GM10248 (cell line): ENCODE measurements around the gene PYGB.
"Not testable (repeated sequence)": the region's sequence is repeated elsewhere in the genome, so short reads cannot be mapped to it uniquely, and the experiment has no call there.

Experiments used
- CTCF ChIA-PET: fragments of 300-600 bp; sonication (Branson Sonifier 250); formaldehyde crosslinking; extraction: SDS; loops from one replicate; lab custom pipeline; 2021; ENCODE audit warnings: antibody characterized with exemption; lab: Yijun Ruan, JAX
- POLR2A ChIA-PET: fragments of 350-650 bp; sonication (Branson Sonifier 250); formaldehyde crosslinking; extraction: SDS; loops from one replicate; lab custom pipeline; 2020; ENCODE audit warnings: antibody characterized with exemption; lab: Yijun Ruan, JAX
- DNase-seq: peaks from one replicate; pipeline ENCODE4 v3.0.0; 2012; ENCODE audit errors: extremely low spot score
- TF ChIP-seq, protein P1 (sequence below): IDR thresholded peaks from 2 replicates; pipeline ENCODE4 v1.5.1; 2012; ENCODE audit warnings: mild to moderate bottlenecking, low read depth; ENCODE audit errors: extremely low read depth, missing control alignments, control extremely low read depth

PYGB gene

DNA sequence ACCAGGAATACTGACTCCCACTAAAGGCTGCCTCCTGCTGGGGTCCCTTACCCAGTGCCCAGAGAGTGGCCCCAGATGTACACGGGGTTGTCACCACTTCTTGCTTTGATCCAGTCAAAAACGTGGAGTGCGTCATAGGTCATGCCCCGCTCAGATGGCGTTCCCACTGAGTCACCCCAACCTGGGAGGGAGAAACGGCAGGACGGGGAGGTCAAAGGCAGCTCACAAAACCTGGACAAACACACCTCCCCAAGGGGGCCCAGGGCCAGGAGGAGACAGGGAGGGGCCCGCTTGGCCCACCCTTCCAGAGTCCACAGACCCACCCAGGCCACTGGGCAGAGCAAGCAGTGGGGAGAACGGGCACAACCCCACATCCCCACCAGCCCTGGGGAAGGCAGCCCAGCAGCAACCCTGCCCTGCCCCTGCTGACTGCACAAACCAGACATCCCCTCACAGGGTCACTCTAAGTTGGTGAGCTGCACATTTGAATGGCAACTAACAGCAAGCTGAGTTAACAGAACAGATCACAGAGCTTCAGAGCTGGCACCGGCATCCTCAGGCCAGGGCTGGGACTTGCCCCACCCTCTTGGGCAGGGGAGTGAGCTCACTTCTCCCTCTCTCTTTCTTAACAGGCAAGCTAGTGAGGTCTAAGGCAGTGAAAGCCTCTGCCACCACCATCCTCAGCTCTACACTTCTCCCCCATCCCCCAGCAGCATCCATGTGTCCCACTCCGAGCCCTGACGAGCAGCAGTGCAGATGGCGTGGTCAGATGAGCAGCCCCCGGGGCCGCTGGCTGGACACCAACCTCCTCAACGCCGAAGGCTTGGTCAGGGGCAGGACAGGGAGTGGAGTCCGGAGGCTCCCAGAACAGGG lies 61.7 kb downstream of the PYGB start:
- ChIA-PET CTCF (interaction anchor here (1.1 to 4.8 kb wide), 3 partner anchors 10 to 89 kb away, joined by 3 to 30 read pairs (median 13); no protein-coding TSS in a partner anchor), POLR2A (no interaction called here)
- no peak for DNase-seq
- TF ChIP-seq, protein P1, sequence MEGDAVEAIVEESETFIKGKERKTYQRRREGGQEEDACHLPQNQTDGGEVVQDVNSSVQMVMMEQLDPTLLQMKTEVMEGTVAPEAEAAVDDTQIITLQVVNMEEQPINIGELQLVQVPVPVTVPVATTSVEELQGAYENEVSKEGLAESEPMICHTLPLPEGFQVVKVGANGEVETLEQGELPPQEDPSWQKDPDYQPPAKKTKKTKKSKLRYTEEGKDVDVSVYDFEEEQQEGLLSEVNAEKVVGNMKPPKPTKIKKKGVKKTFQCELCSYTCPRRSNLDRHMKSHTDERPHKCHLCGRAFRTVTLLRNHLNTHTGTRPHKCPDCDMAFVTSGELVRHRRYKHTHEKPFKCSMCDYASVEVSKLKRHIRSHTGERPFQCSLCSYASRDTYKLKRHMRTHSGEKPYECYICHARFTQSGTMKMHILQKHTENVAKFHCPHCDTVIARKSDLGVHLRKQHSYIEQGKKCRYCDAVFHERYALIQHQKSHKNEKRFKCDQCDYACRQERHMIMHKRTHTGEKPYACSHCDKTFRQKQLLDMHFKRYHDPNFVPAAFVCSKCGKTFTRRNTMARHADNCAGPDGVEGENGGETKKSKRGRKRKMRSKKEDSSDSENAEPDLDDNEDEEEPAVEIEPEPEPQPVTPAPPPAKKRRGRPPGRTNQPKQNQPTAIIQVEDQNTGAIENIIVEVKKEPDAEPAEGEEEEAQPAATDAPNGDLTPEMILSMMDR, result no peak

DNA sequence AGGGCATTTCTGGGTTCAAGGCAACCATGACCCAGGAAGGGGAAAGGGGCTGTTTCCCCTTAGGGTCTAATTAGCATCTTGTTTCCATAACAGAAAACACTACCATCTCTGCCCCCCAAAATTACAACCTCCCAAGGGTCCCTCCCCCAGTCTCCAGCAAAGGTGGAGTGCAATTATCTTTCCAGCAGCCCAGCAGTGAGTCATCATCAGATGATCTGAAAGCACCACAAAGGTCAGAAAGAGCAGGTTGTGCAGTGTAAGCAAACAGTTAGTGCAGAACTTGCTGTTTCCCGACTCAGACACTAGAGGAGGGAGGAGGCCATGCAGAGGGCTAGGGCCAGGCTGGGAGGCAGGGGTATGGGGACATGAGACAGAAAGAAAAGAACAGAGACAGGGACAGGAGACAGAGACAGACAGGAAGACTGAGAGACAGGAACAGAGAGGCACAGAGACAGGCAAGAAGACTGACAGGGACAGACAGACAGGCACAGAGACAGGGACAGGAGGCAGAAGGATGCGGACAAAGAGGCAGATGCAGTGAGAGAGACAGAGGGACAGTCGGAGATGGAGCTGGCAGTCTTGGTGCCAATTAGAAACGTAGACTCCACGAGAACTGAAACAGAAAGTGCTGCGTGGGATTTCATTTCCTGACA lies 62.5 kb downstream of the PYGB start:
- ChIA-PET CTCF (interaction anchor here (1.0 to 4.8 kb wide), 4 partner anchors 11 to 88 kb away, joined by 3 to 30 read pairs (median 4); no protein-coding TSS in a partner anchor), POLR2A (no interaction called here)
- TF ChIP-seq, protein P1, result peak; percentile 72
- peak; percentile 82 for DNase-seq

DNA sequence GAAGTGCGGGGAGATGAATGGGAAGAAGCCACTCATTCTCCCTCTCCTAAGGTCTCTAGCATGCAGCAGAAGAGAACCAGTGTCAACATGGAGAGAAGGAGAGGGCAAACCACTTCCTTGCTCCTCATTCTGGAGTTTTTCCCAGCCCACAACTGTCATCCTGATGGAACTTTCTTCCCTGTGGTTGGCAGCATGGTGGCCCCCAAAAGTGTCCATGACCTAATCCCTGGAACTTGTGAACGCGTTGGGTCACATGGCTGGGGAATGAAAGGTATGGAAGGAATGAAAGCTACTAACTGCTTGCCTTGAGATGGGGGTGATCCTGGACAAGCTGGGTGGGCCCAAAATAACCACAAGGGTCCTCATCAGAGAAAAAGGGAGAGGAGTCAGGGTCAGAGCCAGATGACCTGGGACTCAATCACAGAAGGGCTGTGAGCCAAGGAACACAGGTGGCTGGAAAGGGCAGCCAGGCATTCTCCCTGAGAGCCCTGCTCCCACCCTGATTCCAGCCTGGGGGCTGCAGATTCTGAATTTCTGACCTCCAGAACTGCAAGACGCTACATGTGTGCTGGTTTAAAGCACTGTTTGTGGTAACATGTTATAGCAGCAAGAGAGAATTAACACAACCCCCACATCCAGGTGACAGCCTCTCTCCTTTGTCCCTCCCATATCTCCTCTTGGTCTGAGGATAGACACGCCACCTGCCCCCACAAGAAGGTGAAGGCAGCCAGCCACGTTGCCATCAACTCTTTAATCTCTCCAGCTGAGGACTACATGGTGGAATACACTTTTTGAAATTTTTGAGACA lies 63.2 kb downstream of the PYGB start:
- POLR2A ChIA-PET, result no interaction called here
- TF ChIP-seq, protein P1, result no peak
- CTCF ChIA-PET, result interaction anchor here (1.0 to 4.8 kb wide), 4 partner anchors 11 to 87 kb away, joined by 3 to 30 read pairs (median 4); no protein-coding TSS in a partner anchor
- DNase-seq, result no peak

DNA sequence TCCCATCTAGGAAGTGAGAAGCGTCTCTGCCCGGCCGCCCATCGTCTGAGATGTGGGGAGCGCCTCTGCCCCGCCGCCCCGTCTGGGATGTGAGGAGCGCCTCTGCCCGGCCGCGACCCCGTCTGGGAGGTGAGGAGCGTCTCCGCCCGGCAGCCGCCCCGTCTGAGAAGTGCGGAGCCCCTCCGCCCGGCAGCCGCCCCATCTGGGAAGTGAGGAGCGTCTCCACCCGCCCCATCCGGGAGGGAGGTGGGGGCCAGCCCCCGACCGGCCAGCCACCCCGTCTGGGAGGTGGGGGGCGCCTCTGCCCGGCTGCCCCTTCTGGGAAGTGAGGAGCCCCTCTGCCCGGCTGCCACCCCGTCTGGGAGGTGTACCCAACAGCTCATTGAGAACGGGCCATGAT lies 64.8 kb downstream of the PYGB start:
- DNase-seq, POLR2A ChIA-PET: not testable (repeated sequence)
- CTCF ChIA-PET, result interaction anchor here (1.4 to 4.8 kb wide), 2 partner anchors 17 to 86 kb away, joined by 4 to 30 read pairs; no protein-coding TSS in a partner anchor

DNA sequence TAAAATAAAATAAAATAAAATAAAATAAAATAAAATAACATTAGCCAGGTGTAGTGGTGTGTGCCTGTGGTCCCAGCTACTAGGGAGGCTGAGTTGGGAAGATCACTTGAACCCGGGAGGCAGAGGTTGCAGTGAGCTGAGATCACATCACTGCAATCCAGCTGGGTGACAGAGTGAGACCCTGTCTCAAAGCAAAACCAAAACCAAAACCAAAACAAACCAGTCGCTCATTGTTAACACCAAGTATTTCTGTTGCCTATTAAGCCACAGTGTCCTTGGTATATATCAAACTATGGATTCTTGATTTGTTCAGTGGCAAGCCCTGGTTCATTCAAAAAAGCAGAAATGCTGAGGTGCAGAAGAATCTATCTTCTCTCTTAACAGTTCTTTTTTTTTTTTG lies 65.7 kb downstream of the PYGB start:
- ChIA-PET POLR2A (no interaction called here), CTCF (interaction anchor here (1.4 to 2.0 kb wide), 2 partner anchors 13 to 18 kb away, joined by 4 to 9 read pairs; no protein-coding TSS in a partner anchor)
- TF ChIP-seq, protein P1, result no peak
- no peak for DNase-seq

DNA sequence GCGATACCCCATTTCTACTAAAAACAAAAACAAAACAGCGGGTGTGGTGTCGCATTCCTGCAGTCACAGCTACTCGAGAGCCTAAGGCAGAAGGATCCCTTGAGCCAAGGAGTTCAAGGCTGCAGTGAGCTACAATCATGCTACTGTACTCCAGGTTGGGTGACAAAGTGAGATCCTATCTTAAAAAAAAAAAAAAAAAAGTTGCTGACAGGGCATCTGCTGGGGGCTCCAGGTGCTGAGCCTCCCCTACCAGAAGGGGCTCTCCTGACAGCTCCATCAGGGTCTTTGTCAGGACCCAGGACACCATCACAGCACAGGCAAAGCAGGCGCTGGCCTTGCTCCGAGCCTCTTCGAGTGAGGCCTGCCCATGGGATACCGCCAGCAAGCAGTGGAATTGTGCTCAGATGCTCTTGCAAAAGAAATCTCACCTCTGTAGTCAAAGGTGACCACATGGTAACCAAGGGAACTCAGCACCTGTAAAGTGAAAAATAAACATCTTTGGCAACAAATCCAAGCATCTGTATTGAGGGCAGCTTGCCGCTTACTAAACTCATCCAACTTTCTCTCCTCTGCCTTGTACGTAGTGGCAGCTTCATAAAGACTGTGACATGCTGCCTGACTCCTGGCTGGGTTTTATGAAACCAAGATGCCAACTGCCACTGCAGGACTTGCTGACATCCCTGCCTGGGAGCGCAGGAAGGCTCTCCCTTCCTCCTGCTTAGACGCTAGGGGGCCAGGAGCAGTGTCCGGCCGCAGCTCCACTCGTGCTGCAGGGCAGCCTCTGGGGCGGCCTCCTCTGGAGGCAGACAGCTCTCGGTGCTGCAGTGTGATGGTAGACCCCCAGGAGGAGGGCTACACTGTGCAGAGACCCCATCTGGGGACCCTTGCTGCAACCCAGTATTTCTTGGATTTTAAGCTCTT lies 66.9 kb downstream of the PYGB start:
- ChIA-PET POLR2A (no interaction called here), CTCF (interaction anchor here (1.1 to 2.0 kb wide), 3 partner anchors 11 to 84 kb away, joined by 3 to 9 read pairs (median 3); no protein-coding TSS in a partner anchor)
- TF ChIP-seq, protein P1, result no peak
- no peak for DNase-seq
